Measurements from ENCODE around the gene MARS1.

The MARS1 gene

DNA sequence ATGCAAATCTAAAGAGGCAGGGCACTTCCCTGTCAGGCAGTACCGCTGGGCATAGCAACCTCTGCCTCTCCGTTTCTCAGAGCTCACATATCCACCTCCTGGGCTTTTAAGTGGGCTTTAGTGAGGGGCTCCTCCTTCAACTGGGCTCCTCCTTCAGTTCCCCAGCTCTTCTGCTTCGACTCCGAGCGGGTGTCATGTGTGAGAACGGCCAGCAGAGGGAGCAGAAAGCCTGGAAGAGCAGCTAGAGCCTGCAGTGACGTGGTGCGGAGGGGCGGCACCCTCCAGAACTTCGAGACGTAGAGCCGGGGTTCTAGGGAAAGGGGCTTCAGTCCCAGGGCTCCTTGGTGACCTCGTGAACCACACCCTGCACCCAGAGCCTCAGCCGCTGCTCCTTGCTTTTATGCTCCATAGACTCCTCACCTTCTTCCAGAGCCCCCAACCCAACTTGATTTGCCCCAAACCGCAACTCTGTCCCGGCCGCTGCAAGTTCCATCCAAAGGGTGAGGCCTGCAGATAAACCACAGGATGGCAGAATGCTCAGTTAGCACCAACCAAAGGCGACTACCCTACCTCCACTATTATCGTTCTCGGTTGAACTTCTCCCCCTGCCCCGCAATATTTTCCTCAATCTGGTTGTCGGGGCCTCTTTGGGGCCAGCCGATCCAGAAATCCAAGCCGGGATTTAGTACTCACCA is 28.7 kb upstream of the MARS1 start:
- peak; percentile 73 to 83 (median 80) for DNase-seq

DNA sequence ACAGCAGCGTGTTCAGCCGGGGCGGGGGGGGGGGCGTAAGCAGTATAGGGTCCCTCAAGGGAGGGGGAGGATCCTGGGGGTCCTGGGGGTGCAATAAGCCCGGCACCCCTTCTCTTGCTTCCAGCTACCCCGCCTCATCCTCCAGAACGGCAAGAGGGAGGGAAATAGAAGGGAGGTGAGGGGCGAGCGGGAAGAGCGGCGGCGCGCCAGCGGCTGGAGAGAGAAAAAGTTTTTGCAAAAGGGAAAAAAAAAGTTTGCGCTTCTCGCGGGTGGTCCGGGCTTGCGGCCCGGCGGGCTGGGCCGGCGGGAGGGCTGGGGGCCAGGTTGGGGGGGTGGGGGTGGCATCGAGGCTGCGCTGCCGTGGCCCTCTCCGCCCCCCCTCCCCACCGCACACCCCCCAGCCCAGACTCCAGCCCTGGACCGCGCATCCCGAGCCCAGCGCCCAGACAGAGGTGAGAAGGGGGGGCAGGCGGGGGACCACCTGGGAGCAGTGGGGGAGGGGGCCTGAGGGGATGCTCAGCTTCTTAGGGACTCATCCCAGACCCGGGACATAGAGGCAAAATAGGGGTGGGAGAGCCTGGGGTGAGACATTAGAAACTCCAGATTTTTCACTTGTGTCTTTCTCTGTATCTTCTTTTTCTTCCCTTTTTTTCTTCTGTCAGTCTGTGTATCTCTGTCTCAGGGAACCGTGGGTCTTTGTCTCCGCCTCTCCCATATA is 28.0 kb upstream of the MARS1 start, which contains the start of gene GLI1:
Gene GLI1 (plus strand): TSS at position 36 of the 718 bp plus-strand sequence. CDS start 3,907 bp downstream, outside the sequence.
- DNase-seq: no peak

DNA sequence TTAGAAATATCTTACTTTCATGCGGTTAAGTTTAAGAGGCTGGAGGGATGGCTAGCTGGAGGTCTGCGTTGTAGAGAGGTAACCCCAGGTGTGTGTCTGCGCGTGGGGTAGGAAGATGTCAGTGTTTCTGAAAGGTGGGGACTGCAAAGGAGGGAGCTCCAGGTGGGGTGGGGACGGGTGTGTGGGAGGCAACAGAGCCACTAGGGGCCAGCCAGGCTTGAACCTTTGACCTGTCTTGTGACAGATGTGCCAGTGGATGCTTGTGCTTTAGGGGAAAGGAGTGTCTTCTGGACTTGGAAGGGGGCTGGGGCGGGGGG is 27.4 kb upstream of the MARS1 start:
- no peak for DNase-seq

DNA sequence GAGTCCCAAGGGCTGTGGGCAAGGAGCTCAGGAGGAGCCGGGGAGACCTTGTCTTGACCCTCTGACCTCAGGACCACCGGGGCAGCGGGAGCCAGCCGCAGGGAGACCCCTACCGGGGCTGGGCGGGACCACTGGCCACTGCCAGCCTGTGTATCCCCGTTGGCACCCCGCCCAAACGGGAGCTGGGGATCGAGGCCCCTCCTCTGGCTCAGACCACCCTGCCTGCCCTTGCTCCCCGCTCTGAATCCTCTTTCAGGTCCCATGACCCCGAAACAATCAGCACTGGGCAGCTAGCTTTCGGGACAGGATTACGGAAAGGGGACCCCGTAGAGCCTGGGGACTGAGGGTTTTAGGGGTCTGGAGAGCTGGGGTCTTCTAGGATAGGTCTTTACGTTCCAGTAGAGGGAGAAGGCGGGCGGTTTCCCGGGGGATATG is 27.0 kb upstream of the MARS1 start:
- DNase-seq: no peak

DNA sequence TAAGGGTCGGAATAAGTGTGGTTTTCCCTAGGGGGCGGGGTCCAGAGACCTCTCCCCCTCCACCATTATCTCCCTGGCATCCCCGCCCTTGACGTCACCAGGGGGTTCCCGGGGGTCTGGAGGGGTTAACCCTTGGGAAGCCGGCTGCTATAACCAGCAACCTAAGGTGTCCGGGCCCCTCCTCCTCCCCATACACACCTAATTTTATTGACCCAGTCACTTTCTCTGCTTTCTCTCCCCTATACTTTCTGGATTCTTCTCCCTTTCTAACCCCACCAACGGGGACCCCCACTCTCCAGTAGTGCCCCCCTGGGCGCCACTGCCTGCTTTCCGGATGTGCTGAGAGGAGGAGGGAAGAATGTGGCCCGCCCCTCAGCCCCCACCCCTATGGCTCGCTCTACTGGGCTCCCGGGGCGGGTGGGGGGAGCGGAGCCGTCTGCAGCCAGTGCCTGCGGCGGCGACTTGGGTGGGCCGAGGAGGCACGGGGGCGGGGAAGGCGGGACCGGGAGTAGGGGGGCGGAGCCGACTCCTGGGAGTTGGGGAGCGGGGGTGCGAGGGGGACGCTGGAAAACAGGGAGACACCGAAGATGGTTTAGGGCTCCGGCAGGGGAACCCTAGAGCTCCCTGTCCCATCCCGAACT is 26.5 kb upstream of the MARS1 start:
- peak in 1 of 4 experiments; percentile 15 for DNase-seq

DNA sequence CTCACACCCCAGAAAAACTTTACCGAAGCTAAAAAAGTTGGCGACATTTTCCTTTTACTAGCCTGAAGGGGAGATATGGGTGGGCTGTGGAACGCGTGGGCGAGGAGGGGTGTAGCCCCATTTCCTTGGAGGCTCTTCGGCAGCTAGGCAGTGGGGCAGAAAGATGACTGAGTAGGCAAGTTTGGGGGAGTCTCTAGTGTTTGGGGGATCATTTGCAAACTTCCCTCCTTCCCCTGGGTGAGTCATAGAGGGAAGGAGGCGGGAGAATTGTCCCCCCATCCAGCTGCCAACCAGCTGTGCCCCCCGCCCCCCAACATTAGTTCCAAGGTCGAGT is 26.0 kb upstream of the MARS1 start:
- DNase-seq: no peak

DNA sequence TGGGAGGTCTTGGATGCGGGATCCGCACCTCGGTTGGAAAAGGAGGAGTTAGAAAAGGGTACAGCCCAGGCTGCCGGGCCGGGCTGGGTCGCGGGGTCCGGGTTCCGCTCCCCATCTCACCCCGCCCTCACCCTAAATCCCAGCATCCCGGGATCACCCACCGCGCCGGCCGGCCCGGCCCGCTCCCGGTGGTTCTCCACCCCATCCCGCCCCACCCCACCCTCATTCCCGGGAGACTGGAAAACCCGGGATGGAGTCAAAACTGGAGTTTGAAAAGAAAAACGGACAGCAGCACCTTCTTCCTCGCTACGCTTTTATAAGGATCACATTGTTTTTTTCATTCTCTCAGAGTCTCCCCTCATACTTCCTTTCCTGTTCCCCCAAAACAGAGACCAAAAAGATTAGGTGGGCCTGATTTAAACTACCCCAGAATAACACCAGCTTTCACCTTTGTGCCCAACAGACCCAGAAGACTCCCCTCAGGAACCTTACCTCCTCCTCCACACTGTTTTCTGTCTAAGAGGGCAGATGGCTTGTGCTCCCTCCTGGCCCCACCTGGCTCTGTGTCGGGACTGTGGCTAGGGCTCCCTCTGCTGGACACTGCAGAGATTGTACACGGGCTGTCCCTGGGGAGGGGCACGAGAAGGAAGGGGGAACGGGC is 25.5 kb upstream of the MARS1 start:
- peak; percentile 59 to 79 (median 75) for DNase-seq

DNA sequence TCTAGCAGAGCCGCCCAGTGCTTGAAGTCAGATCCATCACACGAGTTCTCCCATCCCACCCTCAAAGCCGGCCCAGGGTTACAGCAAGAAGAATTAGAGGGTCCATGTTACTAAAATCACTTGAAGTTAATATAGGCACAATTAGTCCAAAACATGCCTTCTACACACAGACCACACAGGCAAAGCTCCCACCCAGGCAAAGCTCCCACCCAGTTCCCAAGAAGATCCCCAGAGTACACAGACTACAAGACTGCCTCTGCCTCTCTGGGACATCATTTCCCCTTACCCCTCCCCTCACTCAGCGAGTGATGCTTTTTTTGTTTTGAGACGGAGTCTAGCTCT is 25.0 kb upstream of the MARS1 start:
- no peak for DNase-seq

DNA sequence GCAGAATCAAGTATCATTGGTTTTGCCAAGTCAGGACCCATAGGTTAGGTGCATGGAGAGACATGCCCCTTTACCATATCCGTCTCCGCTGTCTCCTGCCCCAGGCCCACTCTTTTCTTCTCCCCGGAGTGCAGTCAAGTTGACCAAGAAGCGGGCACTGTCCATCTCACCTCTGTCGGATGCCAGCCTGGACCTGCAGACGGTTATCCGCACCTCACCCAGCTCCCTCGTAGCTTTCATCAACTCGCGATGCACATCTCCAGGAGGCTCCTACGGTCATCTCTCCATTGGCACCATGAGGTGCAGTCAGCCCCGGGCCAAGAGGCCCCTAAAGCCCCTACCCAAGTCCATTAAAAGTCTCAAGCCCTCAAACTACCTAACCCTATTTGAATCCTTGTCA is 23.3 kb upstream of the MARS1 start:
- DNase-seq: no peak

DNA sequence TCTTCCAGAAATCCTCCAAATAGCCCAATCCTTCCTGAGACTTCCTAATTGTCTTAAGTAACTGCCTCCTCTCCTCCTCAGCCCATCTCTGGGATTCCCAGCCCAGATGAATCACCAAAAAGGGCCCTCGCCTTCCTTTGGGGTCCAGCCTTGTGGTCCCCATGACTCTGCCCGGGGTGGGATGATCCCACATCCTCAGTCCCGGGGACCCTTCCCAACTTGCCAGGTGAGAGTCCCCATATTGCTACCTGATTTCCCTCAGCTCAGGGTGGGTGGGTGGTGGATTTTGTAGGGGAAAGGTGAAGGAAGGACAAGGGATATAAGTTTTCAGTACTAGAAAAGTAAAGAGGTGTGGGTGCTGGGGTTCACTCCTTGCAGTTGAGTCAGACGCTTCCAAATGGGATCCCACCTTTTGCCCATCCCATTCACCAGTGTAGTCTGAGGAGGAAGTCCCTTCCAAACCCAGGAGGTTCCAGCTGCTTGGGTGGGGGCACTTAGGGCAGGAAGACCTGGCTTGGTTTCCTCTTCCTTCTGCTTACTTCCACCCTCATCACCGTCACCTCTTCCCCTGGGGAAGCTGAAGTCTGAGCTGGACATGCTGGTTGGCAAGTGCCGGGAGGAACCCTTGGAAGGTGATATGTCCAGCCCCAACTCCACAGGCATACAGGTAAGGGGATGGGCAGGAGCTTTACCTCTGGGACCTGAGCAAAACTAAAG is 22.7 kb upstream of the MARS1 start:
- DNase-seq: no peak

DNA sequence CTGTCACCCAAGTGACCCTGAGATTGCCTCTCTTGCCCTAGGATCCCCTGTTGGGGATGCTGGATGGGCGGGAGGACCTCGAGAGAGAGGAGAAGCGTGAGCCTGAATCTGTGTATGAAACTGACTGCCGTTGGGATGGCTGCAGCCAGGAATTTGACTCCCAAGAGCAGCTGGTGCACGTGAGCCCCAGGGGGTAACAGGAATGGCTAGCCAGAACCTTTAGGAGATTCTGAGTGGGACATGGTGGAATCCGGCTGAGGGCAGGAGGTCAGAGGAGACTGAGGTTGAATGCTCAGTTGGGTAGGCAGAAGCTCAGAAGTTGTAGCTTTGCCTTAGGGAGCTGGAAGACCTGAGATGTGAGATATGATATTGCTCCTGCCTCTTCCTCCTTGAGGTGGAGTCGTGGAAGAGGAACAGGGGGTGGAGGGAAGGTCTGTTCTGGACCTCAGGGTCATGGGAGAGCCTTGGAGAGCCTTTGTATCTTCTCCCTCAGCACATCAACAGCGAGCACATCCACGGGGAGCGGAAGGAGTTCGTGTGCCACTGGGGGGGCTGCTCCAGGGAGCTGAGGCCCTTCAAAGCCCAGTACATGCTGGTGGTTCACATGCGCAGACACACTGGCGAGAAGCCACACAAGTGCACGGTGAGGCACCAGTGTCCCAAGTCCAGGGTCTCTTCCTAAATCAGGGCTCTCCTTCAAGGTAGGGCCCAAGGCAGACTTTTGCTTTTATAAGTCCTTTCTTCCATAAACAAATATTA is 21.9 kb upstream of the MARS1 start:
- DNase-seq: no peak

DNA sequence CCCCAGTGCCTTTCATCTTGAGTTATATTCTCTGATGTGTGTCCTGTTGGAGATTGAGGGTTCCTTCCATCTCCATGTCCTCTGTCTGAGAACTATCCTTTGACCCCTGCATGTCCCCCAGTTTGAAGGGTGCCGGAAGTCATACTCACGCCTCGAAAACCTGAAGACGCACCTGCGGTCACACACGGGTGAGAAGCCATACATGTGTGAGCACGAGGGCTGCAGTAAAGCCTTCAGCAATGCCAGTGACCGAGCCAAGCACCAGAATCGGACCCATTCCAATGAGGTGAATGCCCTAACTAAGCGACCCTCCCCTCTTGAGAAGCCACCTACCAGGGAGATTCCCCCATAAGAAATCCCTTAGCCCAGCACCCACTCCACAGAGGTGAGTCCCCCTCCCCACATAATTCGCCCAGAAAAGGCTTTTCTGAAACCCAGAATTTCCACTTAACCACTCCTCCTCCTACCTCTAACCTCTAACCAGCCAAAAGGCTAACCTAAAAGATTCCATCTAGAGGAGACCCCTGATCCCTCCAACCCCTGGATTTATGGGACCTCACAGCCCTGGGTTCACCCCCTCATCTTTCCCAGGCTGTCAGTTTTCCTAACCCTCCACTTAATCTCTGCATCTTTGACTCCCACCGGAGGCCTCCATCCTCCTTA is 20.5 kb upstream of the MARS1 start:
- no peak for DNase-seq

DNA sequence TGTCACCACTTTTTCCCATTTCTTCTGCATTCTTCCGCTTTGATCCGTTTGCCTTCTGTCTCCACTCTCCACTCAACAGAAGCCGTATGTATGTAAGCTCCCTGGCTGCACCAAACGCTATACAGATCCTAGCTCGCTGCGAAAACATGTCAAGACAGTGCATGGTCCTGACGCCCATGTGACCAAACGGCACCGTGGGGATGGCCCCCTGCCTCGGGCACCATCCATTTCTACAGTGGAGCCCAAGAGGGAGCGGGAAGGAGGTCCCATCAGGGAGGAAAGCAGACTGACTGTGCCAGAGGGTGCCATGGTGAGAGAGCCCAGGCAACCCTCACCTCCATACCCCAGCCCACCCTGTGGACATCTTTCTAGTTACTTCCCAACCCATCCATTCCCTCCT is 20.0 kb upstream of the MARS1 start:
- no peak for DNase-seq

DNA sequence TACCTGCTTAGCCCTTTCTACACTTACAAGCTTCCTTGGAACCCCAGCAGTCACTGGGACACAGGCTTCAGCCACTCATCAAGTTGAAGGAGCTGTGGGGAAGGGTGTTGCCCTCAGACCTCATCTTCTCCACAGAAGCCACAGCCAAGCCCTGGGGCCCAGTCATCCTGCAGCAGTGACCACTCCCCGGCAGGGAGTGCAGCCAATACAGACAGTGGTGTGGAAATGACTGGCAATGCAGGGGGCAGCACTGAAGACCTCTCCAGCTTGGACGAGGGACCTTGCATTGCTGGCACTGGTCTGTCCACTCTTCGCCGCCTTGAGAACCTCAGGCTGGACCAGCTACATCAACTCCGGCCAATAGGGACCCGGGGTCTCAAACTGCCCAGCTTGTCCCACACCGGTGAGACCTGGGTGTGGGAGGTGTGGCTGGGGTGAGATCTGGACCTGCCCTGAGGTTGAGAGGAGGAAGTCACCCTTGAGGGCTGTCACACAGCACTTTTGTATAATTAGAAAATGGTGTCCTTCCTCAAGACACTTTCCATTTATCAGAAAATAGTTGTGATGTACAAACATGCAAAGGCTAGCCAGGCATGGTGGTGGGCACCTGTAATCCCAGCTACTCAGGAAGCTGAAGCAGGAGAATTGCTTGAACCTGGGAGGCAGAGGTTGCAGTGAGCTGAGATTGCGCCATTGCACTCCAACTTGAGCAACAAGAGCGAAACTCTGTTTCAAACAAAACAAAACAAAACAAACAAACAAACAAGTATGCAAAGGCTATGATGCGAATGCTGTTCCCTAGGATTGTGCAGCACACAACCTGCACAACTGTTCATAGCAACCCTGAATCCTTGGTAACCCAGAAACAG is 18.3 kb upstream of the MARS1 start:
- no peak for DNase-seq

DNA sequence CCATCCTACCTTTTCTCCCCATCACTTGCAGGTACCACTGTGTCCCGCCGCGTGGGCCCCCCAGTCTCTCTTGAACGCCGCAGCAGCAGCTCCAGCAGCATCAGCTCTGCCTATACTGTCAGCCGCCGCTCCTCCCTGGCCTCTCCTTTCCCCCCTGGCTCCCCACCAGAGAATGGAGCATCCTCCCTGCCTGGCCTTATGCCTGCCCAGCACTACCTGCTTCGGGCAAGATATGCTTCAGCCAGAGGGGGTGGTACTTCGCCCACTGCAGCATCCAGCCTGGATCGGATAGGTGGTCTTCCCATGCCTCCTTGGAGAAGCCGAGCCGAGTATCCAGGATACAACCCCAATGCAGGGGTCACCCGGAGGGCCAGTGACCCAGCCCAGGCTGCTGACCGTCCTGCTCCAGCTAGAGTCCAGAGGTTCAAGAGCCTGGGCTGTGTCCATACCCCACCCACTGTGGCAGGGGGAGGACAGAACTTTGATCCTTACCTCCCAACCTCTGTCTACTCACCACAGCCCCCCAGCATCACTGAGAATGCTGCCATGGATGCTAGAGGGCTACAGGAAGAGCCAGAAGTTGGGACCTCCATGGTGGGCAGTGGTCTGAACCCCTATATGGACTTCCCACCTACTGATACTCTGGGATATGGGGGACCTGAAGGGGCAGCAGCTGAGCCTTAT is 17.4 kb upstream of the MARS1 start:
- no peak for DNase-seq

DNA sequence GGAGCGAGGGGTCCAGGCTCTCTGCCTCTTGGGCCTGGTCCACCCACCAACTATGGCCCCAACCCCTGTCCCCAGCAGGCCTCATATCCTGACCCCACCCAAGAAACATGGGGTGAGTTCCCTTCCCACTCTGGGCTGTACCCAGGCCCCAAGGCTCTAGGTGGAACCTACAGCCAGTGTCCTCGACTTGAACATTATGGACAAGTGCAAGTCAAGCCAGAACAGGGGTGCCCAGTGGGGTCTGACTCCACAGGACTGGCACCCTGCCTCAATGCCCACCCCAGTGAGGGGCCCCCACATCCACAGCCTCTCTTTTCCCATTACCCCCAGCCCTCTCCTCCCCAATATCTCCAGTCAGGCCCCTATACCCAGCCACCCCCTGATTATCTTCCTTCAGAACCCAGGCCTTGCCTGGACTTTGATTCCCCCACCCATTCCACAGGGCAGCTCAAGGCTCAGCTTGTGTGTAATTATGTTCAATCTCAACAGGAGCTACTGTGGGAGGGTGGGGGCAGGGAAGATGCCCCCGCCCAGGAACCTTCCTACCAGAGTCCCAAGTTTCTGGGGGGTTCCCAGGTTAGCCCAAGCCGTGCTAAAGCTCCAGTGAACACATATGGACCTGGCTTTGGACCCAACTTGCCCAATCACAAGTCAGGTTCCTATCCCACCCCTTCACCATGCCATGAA is 16.8 kb upstream of the MARS1 start:
- no peak for DNase-seq

DNA sequence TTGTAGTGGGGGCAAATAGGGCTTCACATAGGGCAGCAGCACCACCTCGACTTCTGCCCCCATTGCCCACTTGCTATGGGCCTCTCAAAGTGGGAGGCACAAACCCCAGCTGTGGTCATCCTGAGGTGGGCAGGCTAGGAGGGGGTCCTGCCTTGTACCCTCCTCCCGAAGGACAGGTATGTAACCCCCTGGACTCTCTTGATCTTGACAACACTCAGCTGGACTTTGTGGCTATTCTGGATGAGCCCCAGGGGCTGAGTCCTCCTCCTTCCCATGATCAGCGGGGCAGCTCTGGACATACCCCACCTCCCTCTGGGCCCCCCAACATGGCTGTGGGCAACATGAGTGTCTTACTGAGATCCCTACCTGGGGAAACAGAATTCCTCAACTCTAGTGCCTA is 16.2 kb upstream of the MARS1 start:
- DNase-seq: no peak

DNA sequence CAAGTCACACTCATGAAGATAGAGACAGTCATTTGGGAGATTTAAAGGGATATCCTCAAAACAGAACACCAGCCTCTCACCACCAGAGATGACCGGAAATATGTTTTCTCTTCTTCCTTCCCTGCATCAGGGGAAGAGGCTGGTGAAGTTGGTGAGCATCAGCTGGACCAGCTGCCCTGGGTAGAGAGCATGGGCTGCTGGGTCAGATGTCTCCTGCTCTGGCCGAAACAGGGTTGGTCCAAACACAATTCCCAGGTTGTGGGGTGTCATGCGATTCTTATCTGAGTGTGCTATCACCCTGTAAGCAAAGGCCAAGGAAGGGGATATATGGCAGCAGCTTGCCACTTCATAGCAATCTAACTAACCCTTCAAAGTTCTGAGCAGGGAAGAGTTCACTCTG is 15.5 kb upstream of the MARS1 start:
- DNase-seq: no peak

DNA sequence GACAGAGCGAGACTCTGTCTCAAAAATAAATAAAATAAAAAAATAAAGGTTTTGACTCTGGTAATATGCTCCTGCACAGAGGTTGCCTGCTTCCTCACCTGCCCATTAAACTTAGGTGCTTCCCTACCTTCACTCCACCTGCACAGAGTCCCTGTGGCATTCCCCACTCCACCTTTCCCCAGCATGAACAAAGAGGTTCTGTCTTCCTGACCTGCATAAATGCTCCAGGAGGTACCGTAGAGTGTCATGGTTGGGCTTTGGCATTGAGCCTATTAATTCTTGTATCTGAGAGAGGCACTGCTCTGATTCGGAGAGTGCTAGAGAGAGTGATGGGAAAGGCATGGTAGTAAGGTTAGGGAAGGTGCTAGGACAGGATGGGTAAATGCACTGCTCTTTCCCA is 14.5 kb upstream of the MARS1 start:
- DNase-seq: no peak

DNA sequence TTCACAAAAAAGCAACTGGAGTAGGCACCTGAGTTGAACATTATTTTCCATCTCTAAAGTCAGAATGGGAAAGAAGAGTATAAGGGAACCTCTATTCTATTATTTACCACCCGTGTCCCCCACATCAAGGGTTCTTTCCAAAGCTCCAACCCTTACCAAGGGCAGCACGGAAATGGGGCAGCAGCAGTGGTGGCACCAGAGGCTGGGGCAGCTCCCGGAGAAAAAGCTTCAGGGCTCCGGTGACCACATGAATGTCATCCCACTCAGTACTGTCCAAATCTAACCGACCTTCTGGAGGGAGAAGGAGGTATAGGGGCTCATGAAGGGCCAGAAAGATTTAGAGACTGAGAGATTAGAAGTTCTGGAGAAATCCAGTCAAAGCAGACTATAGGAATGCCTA is 14.0 kb upstream of the MARS1 start:
- DNase-seq: no peak
